RWPE2 (cell line): ENCODE results near the gene PCBP3.
"Not testable (repeated sequence)": the region's sequence is repeated elsewhere in the genome, so short reads cannot be mapped to it uniquely, and the experiment has no call there.

Experiments
- ATAC-seq: fragments of 200-7000 bp; cut with Tn5 transposase; 3 replicates; pipeline ENCODE4 v1.9.1; 2021; ENCODE audit warnings: low read depth
- DNase-seq: peaks from one replicate; pipeline ENCODE4 v3.0.0-alpha.2; 2020; ENCODE audit warnings: low spot score
- H3K27ac ChIP-seq: fragments of 450-650 bp; 2 replicates; pipeline ENCODE4 v1.5.1; 2017; ENCODE audit warnings: mild to moderate bottlenecking; ENCODE audit not compliant: poor library complexity, severe bottlenecking
- H3K27me3 ChIP-seq: fragments of 250-450 bp; sonication (Bioruptor Pico); 2 replicates; pipeline ENCODE4 v1.5.1; 2021; ENCODE audit warnings: mild to moderate bottlenecking, moderate library complexity; ENCODE audit not compliant: insufficient read depth, poor library complexity, severe bottlenecking
- H3K36me3 ChIP-seq: fragments of 250-450 bp; sonication (Bioruptor Pico); 2 replicates; pipeline ENCODE4 v1.5.1; 2020; ENCODE audit warnings: low read depth, mild to moderate bottlenecking, moderate library complexity
- H3K4me1 ChIP-seq: fragments of 250-450 bp; sonication (Bioruptor Pico); 2 replicates; pipeline ENCODE4 v1.5.1; 2021; ENCODE audit warnings: mild to moderate bottlenecking, moderate library complexity; ENCODE audit not compliant: insufficient read depth, poor library complexity, severe bottlenecking
- H3K4me3 ChIP-seq: fragments of 250-450 bp; sonication (Bioruptor Pico); 2 replicates; pipeline ENCODE4 v1.5.1; 2021; ENCODE audit warnings: mild to moderate bottlenecking, moderate library complexity; ENCODE audit not compliant: severe bottlenecking
- H3K9me3 ChIP-seq: fragments of 250-450 bp; sonication (Bioruptor Pico); 2 replicates; pipeline ENCODE4 v1.5.1; 2021; ENCODE audit warnings: mild to moderate bottlenecking, moderate library complexity; ENCODE audit not compliant: severe bottlenecking
- TF ChIP-seq, protein P1 (sequence below): fragments of 450-650 bp; IDR thresholded peaks from one replicate; pipeline ENCODE4 v1.5.1; 2017; ENCODE audit warnings: mild to moderate bottlenecking, moderate library complexity; ENCODE audit not compliant: poor library complexity, severe bottlenecking

The PCBP3 gene

DNA sequence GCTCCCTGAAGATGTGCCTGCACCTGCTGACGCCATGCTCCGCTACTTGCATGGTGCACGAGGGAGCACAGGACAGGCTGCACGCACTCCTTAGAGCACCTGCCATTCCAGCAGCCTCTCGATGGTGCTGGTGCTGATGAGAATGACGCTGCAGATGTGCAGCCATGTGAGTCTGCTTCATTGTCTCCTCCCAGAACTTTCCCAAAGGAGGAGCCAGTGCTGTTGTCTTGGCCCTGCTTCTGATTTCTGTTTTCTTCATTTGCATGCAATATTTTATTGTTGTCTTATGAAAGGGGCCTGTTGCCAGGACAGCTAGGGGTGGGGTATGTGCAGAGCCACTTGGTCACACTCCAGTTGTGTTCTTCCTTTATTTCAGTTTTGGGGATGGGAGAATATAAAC, 70.1 kb downstream of the PCBP3 start:
- H3K36me3 ChIP-seq: no peaks in the 10 kb centered on the region
- no peak for DNase-seq
- no peaks in the 10 kb centered on the region for H3K9me3 ChIP-seq
- H3K4me3 ChIP-seq: no peak overlapping the region
- H3K27ac ChIP-seq: no peak overlapping the region
- no peaks in the 10 kb centered on the region for H3K4me1 ChIP-seq
- ATAC-seq: no peak
- peaks cover 6% of the 10 kb centered on the region for H3K27me3 ChIP-seq
- TF ChIP-seq, protein P1, sequence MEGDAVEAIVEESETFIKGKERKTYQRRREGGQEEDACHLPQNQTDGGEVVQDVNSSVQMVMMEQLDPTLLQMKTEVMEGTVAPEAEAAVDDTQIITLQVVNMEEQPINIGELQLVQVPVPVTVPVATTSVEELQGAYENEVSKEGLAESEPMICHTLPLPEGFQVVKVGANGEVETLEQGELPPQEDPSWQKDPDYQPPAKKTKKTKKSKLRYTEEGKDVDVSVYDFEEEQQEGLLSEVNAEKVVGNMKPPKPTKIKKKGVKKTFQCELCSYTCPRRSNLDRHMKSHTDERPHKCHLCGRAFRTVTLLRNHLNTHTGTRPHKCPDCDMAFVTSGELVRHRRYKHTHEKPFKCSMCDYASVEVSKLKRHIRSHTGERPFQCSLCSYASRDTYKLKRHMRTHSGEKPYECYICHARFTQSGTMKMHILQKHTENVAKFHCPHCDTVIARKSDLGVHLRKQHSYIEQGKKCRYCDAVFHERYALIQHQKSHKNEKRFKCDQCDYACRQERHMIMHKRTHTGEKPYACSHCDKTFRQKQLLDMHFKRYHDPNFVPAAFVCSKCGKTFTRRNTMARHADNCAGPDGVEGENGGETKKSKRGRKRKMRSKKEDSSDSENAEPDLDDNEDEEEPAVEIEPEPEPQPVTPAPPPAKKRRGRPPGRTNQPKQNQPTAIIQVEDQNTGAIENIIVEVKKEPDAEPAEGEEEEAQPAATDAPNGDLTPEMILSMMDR: no peak

DNA sequence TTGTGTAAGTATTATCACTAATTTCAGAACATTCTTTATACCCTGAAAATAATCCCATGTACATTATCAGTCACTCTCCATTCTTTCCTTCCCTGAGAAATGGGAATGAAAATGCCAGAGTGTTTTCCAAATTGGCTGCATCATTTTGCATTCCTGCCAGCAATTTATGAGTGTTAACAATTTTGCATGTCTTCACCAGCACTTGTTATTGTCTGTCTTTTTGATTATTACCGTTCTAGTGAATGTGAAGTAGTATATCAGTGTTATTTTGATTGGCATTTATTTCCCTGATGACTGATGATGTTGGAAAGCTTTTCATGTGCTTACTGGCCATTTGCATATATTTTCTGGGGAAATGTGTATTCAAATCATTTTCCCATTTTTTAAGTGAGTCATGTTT, 71.9 kb downstream of the PCBP3 start:
- TF ChIP-seq, protein P1: no peak
- H3K36me3 ChIP-seq: no peaks in the 10 kb centered on the region
- no peaks in the 10 kb centered on the region for H3K9me3 ChIP-seq
- H3K27ac ChIP-seq: no peak overlapping the region
- no peak overlapping the region for H3K4me3 ChIP-seq
- no peaks in the 10 kb centered on the region for H3K4me1 ChIP-seq
- DNase-seq (no peak), ATAC-seq (no peak)
- H3K27me3 ChIP-seq: peaks cover 12% of the 10 kb centered on the region

DNA sequence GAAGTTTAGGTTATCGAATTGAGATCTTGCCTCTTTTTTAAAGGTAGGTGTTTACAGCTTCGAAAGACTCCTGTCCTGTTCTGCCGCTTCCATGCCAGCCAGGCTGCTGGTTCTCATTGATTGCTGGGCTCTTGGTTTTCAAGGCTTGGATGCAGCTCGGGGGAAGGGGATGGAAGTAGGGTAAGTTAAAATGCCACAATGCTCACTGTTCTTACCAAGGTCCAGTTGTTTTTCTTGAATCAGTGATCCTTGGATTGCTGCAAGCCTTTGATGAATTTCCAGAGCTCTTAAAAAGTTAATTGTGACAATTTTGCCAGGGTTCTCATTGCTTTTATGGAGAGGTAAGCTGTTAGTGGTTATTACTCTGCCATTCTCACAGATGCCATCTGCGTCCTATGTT, 74.9 kb downstream of the PCBP3 start:
- TF ChIP-seq, protein P1: no peak
- Histone ChIP-seq H3K27me3 (peaks cover 12% of the 10 kb centered on the region), H3K27ac (no peak overlapping the region), H3K4me3 (no peak overlapping the region), H3K9me3 (no peaks in the 10 kb centered on the region), H3K36me3 (no peaks in the 10 kb centered on the region), H3K4me1 (no peaks in the 10 kb centered on the region)
- ATAC-seq (no peak), DNase-seq (no peak)

DNA sequence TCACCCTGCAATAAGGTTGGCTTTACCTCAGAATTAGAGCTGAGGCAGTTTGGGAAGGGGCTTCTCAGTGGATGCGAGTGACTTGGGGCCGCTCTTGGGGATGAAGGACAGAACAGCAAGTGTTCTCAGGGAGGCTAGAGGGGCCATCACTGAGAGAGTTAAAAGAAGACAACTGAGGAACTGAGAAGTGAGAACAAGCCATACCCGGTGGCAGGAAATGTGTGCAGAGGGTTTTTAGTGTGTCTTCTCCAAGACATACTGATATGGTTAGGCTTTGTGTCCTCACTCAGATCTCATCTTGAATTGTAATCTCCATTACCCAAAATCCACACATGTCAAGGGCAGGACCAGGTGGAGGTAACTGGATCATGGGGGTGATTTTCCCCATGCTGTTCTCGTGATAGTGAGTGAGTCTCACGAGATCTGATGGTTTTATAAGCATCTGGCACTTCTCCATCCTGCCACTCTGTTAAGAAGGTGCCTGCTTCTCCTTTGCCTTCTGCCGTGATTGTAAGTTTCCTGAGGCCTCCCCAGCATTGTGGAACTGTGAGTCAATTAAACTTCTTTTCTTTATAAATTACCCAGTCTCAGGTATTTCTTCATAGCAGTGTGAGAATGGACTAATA, 75.8 kb downstream of the PCBP3 start:
- TF ChIP-seq, protein P1: no peak
- Histone ChIP-seq H3K27ac (no peak overlapping the region), H3K36me3 (no peaks in the 10 kb centered on the region), H3K4me3 (no peak overlapping the region), H3K9me3 (no peaks in the 10 kb centered on the region), H3K4me1 (no peaks in the 10 kb centered on the region), H3K27me3 (peaks cover 12% of the 10 kb centered on the region)
- DNase-seq (no peak), ATAC-seq (no peak)

DNA sequence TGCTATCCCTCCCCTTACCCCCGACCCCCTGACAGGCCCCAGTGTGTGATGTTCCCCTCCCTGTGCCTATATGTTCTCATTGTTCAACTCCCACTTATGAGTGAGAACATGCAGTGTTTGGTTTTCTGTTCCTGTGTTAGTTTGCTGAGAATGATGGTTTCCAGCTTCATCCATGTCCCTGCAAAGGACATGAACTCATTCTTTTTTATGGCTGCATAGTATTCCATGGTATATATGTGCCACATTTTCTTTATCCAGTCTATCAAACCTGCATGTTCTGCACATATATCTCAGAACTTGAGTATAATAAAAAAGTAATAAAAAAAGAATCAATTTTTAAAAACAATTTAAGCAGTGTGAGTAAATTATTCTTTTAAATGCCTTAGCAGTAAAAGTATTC, 76.7 kb downstream of the PCBP3 start:
- not testable (repeated sequence) for H3K27ac ChIP-seq, H3K4me3 ChIP-seq, H3K4me1 ChIP-seq, ATAC-seq, H3K9me3 ChIP-seq, H3K36me3 ChIP-seq, DNase-seq
- peaks cover 12% of the 10 kb centered on the region for H3K27me3 ChIP-seq
